WTC11 (cell line): ENCODE measurements around the gene UGT1A3. TPM values are rescaled to one million over a fixed set of nuclear protein-coding genes. Genes with fewer than 3 reads are reported as not detected.

Experiments
- ATAC-seq: fragments of 200-7000 bp; cut with Tn5 transposase; 2 replicates; pipeline ENCODE4 v1.10.0; 2021; ENCODE audit warnings: mild to moderate bottlenecking, moderate library complexity
- CTCF ChIA-PET: fragments of 300-600 bp; sonication (Branson Sonifier 250); formaldehyde crosslinking; loops from one replicate; lab custom pipeline; 2021; ENCODE audit warnings: antibody characterized with exemption; lab: Charles Lee
- POLR2A ChIA-PET: fragments of 350-600 bp; sonication (Branson Sonifier 250); formaldehyde crosslinking; loops from one replicate; lab custom pipeline; 2021; ENCODE audit warnings: antibody characterized with exemption; lab: Charles Lee
- DNase-seq: peaks from one replicate; pipeline ENCODE4 v3.0.0; 2021; ENCODE audit warnings: low spot score
- H3K27ac Mint-ChIP-seq: 2 replicates; pipeline ENCODE4 v1.8.0; 2021; ENCODE audit warnings: mixed read lengths
- H3K27me3 Mint-ChIP-seq: 2 replicates; pipeline ENCODE4 v1.8.0; 2021; ENCODE audit warnings: low read depth, mild to moderate bottlenecking, moderate library complexity, mixed read lengths
- H3K36me3 Mint-ChIP-seq: 2 replicates; pipeline ENCODE4 v1.8.0; 2021; ENCODE audit warnings: mixed read lengths
- H3K4me1 Mint-ChIP-seq: 2 replicates; pipeline ENCODE4 v1.8.0; 2022; ENCODE audit warnings: mixed read lengths
- H3K4me3 Mint-ChIP-seq: 2 replicates; pipeline ENCODE4 v1.8.0; 2021; ENCODE audit warnings: mild to moderate bottlenecking, moderate library complexity, mixed read lengths
- H3K9me3 Mint-ChIP-seq: 2 replicates; pipeline ENCODE4 v1.8.0; 2021; ENCODE audit warnings: mixed read lengths
- ATF2 ChIP-seq: sonication (generic); formaldehyde crosslinking; IDR thresholded peaks from 2 replicates; pipeline ENCODE4 v1.8.1; 2022; ENCODE audit warnings: low read depth, missing genetic modification reagents, borderline replicate concordance
- CREB1 ChIP-seq: sonication (generic); formaldehyde crosslinking; IDR thresholded peaks from 2 replicates; pipeline ENCODE4 v1.8.0; 2023; ENCODE audit warnings: mild to moderate bottlenecking, missing genetic modification reagents
- CREM ChIP-seq: sonication (generic); formaldehyde crosslinking; IDR thresholded peaks from 2 replicates; pipeline ENCODE4 v1.8.1; 2022; ENCODE audit warnings: mild to moderate bottlenecking, missing genetic modification reagents, moderate library complexity
- EMX1 ChIP-seq: fragments of 250-450 bp; sonication (Bioruptor Pico); IDR thresholded peaks from 2 replicates; pipeline ENCODE4 v1.8.0; 2021; ENCODE audit warnings: mild to moderate bottlenecking
- ERG ChIP-seq: fragments of 250-450 bp; sonication (Bioruptor Pico); IDR thresholded peaks from 2 replicates; pipeline ENCODE4 v1.8.0; 2021; ENCODE audit warnings: mild to moderate bottlenecking
- MXD4 ChIP-seq: fragments of 250-450 bp; sonication (Bioruptor Pico); IDR thresholded peaks from 2 replicates; pipeline ENCODE4 v1.8.0; 2021; ENCODE audit warnings: mild to moderate bottlenecking, moderate library complexity, borderline replicate concordance
- MYBL2 ChIP-seq: sonication (generic); formaldehyde crosslinking; IDR thresholded peaks from 2 replicates; pipeline ENCODE4 v1.8.1; 2023; ENCODE audit warnings: mild to moderate bottlenecking, moderate library complexity, missing genetic modification reagents
- NFE2L1 ChIP-seq: sonication (generic); formaldehyde crosslinking; IDR thresholded peaks from 2 replicates; pipeline ENCODE4 v1.8.1; 2023; ENCODE audit warnings: missing genetic modification reagents
- NFYB ChIP-seq: sonication (generic); formaldehyde crosslinking; conservative IDR thresholded peaks from 2 replicates; pipeline ENCODE4 v1.8.0; 2022; ENCODE audit warnings: low read depth, missing genetic modification reagents
- NR1H2 ChIP-seq: sonication (generic); formaldehyde crosslinking; IDR thresholded peaks from 2 replicates; pipeline ENCODE4 v1.9.0; 2021; ENCODE audit warnings: mild to moderate bottlenecking, moderate library complexity, missing genetic modification reagents
- PRRX2 ChIP-seq: fragments of 250-450 bp; sonication (Bioruptor Pico); IDR thresholded peaks from 2 replicates; pipeline ENCODE4 v1.8.0; 2021; ENCODE audit warnings: mild to moderate bottlenecking
- RELA ChIP-seq: sonication (generic); formaldehyde crosslinking; IDR thresholded peaks from 2 replicates; pipeline ENCODE4 v1.8.1; 2022; ENCODE audit warnings: missing genetic modification reagents, mild to moderate bottlenecking, borderline replicate concordance
- USF2 ChIP-seq: sonication (generic); formaldehyde crosslinking; IDR thresholded peaks from 2 replicates; pipeline ENCODE4 v1.8.1; 2023; ENCODE audit warnings: mild to moderate bottlenecking, missing genetic modification reagents, moderate library complexity
- total RNA-seq: library from RNA; stranded (reverse); gene quantifications from 3 replicates; pipeline ENCODE4 v1.2.3, GENCODE V29; 2021
- TF ChIP-seq, protein P1 (sequence below): sonication (generic); formaldehyde crosslinking; IDR thresholded peaks from 2 replicates; pipeline ENCODE4 v1.8.0; 2022; ENCODE audit warnings: mild to moderate bottlenecking, missing genetic modification reagents
- TF ChIP-seq, protein P2 (sequence below): sonication (generic); formaldehyde crosslinking; IDR thresholded peaks from 2 replicates; pipeline ENCODE4 v1.8.0; 2022; ENCODE audit warnings: mild to moderate bottlenecking, missing genetic modification reagents
- TF ChIP-seq, protein P3 (sequence below): fragments of 250-450 bp; sonication (Bioruptor Pico); IDR thresholded peaks from 2 replicates; pipeline ENCODE4 v1.9.0; 2021; ENCODE audit warnings: mild to moderate bottlenecking
- TF ChIP-seq, protein P4 (sequence below): sonication (generic); formaldehyde crosslinking; IDR thresholded peaks from 2 replicates; pipeline ENCODE4 v1.8.1; 2023; ENCODE audit warnings: mild to moderate bottlenecking, missing genetic modification reagents, borderline replicate concordance
- TF ChIP-seq, protein P5 (sequence below): fragments of 250-450 bp; sonication (Bioruptor Pico); conservative IDR thresholded peaks from 2 replicates; pipeline ENCODE4 v1.9.0; 2021; ENCODE audit warnings: mild to moderate bottlenecking

UGT1A3 gene
- total RNA-seq, 1 experiment from 2014 or later: not detected

- Mint-ChIP-seq H3K4me3 (no peak overlapping the region), H3K4me1 (peaks cover 24% of the 10 kb centered on the region)
- TF ChIP-seq, protein P1, sequence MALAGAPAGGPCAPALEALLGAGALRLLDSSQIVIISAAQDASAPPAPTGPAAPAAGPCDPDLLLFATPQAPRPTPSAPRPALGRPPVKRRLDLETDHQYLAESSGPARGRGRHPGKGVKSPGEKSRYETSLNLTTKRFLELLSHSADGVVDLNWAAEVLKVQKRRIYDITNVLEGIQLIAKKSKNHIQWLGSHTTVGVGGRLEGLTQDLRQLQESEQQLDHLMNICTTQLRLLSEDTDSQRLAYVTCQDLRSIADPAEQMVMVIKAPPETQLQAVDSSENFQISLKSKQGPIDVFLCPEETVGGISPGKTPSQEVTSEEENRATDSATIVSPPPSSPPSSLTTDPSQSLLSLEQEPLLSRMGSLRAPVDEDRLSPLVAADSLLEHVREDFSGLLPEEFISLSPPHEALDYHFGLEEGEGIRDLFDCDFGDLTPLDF (CRISPR knock-in tag): no peak
- TF ChIP-seq, protein P2, sequence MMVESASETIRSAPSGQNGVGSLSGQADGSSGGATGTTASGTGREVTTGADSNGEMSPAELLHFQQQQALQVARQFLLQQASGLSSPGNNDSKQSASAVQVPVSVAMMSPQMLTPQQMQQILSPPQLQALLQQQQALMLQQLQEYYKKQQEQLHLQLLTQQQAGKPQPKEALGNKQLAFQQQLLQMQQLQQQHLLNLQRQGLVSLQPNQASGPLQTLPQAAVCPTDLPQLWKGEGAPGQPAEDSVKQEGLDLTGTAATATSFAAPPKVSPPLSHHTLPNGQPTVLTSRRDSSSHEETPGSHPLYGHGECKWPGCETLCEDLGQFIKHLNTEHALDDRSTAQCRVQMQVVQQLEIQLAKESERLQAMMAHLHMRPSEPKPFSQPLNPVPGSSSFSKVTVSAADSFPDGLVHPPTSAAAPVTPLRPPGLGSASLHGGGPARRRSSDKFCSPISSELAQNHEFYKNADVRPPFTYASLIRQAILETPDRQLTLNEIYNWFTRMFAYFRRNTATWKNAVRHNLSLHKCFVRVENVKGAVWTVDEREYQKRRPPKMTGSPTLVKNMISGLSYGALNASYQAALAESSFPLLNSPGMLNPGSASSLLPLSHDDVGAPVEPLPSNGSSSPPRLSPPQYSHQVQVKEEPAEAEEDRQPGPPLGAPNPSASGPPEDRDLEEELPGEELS (CRISPR knock-in tag): no peak
- TF ChIP-seq MYBL2 (CRISPR knock-in tag): no peak
- no peak for TF ChIP-seq NFE2L1
- TF ChIP-seq CREM (CRISPR knock-in tag): no peak
- no peak for TF ChIP-seq MXD4 (CRISPR knock-in tag)
- TF ChIP-seq PRRX2 (CRISPR knock-in tag): no peak
- TF ChIP-seq, protein P3, sequence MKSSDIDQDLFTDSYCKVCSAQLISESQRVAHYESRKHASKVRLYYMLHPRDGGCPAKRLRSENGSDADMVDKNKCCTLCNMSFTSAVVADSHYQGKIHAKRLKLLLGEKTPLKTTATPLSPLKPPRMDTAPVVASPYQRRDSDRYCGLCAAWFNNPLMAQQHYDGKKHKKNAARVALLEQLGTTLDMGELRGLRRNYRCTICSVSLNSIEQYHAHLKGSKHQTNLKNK (CRISPR knock-in tag): no peak
- no peak for TF ChIP-seq ERG (CRISPR knock-in tag)
- TF ChIP-seq ATF2 (CRISPR knock-in tag): no peak
- TF ChIP-seq NFYB (CRISPR knock-in tag): no peak
- no peak for TF ChIP-seq USF2
- no peak for TF ChIP-seq EMX1 (CRISPR knock-in tag)
- no peak for TF ChIP-seq CREB1 (CRISPR knock-in tag)
- TF ChIP-seq, all 79 proteins: peak for 0
- CTCF ChIA-PET: interaction anchor here (1.4 kb wide), 1 partner anchor 23 kb away, joined by 3 read pairs; no protein-coding TSS in a partner anchor
- peaks cover 3% of the 10 kb centered on the region; the same call in 1 of the 2 replicates for H3K27me3 Mint-ChIP-seq
- 0 out of 2 replicates have a peak, but pooled peaks cover 4% of the 10 kb centered on the region for H3K9me3 Mint-ChIP-seq
- ATAC-seq (no peak), DNase-seq (no peak)
- H3K27ac Mint-ChIP-seq: no peak overlapping the region
- H3K36me3 Mint-ChIP-seq: no peaks in the 10 kb centered on the region
- POLR2A ChIA-PET: no interaction called here
Observed at GRCh38 chr2:233688341-233688740, 40.5 kb upstream of the UGT1A3 start.

DNA sequence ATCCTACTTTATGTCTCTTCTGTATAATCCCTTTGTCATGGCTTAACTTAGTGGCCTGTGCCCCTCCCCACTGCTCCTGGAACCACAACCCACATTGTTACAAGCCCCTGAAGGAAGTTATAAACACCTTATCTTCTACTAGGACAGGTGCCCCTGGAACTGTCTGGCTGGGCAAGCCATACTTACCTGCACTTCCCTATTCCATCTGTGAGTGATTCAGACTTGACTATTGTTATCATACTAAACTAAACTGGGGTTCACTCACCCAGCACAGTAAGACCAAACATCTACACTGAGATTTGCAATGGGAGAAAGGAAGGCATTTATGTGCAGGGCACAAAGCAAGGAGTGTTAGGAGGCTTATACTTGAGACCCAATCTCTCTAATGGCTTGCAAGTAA is 39.8 kb upstream of the UGT1A3 start:
- H3K27ac Mint-ChIP-seq: no peak overlapping the region
- DNase-seq: no peak
- no peak overlapping the region for H3K4me3 Mint-ChIP-seq
- ATAC-seq: no peak
- ChIA-PET CTCF (interaction anchor here (1.4 kb wide), 1 partner anchor 22 kb away, joined by 3 read pairs; no protein-coding TSS in a partner anchor), POLR2A (no interaction called here)
- peaks cover 24% of the 10 kb centered on the region for H3K4me1 Mint-ChIP-seq
- H3K36me3 Mint-ChIP-seq: no peaks in the 10 kb centered on the region
- H3K9me3 Mint-ChIP-seq: 0 out of 2 replicates have a peak, but pooled peaks cover 4% of the 10 kb centered on the region
- peaks cover 3% of the 10 kb centered on the region; the same call in 1 of the 2 replicates for H3K27me3 Mint-ChIP-seq
- TF ChIP-seq, protein P4, sequence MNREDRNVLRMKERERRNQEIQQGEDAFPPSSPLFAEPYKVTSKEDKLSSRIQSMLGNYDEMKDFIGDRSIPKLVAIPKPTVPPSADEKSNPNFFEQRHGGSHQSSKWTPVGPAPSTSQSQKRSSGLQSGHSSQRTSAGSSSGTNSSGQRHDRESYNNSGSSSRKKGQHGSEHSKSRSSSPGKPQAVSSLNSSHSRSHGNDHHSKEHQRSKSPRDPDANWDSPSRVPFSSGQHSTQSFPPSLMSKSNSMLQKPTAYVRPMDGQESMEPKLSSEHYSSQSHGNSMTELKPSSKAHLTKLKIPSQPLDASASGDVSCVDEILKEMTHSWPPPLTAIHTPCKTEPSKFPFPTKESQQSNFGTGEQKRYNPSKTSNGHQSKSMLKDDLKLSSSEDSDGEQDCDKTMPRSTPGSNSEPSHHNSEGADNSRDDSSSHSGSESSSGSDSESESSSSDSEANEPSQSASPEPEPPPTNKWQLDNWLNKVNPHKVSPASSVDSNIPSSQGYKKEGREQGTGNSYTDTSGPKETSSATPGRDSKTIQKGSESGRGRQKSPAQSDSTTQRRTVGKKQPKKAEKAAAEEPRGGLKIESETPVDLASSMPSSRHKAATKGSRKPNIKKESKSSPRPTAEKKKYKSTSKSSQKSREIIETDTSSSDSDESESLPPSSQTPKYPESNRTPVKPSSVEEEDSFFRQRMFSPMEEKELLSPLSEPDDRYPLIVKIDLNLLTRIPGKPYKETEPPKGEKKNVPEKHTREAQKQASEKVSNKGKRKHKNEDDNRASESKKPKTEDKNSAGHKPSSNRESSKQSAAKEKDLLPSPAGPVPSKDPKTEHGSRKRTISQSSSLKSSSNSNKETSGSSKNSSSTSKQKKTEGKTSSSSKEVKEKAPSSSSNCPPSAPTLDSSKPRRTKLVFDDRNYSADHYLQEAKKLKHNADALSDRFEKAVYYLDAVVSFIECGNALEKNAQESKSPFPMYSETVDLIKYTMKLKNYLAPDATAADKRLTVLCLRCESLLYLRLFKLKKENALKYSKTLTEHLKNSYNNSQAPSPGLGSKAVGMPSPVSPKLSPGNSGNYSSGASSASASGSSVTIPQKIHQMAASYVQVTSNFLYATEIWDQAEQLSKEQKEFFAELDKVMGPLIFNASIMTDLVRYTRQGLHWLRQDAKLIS (CRISPR knock-in tag): no peak
- TF ChIP-seq, protein P5, sequence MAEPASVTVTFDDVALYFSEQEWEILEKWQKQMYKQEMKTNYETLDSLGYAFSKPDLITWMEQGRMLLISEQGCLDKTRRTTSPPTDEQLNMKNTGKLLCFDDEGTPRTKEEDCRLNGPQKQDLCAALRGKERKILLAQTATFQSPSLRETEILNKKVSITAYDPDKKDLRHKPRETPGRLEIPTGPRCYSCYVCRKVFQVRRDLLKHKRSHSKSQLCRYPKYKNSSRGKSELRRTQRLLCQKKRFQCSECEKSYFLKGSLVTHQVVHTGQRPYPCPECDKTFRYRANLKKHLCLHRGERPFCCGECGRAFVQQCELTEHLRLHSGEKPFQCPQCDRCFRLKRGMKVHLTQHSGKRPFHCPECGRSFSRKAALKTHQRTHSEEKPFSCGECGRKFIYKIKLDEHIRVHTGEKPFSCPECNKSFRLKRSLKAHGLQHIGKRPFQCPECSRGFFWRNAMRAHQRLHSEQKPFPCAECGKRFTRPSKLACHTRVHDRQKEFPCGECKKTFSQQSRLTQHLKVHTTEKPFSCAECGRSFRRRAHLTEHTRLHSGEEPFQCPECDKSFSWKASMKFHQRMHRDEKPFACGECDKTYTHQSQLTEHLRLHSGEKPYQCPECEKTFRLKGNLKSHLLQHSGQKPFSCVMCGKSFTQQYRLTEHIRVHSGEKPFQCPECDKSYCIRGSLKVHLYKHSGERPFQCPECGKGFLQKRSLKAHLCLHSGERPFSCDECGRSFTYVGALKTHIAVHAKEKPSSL (CRISPR knock-in tag): no peak
- TF ChIP-seq, protein P2 (CRISPR knock-in tag): no peak
- TF ChIP-seq EMX1 (CRISPR knock-in tag): no peak
- TF ChIP-seq RELA (CRISPR knock-in tag): no peak
- TF ChIP-seq NR1H2: no peak
